Activated CD4-positive, alpha-beta T cell treated with anti-CD3 and anti-CD28 coated beads, Interleukin-2, amount 50 U/mL, for 24 hours (primary cell): Measurements from ENCODE around the gene PPP2R2D.

ENCODE experiments used
- DNase-seq, 2 donors: peaks; one replicate each; pipeline ENCODE4 v3.0.0-alpha.2; 2020; ENCODE audit warnings: low read depth in 1 of 2, low spot score in 1 of 2

PPP2R2D gene

GRCh38 chr10:131886237-131886636 is 14.6 kb upstream of the PPP2R2D start:
- no peak for DNase-seq

DNA sequence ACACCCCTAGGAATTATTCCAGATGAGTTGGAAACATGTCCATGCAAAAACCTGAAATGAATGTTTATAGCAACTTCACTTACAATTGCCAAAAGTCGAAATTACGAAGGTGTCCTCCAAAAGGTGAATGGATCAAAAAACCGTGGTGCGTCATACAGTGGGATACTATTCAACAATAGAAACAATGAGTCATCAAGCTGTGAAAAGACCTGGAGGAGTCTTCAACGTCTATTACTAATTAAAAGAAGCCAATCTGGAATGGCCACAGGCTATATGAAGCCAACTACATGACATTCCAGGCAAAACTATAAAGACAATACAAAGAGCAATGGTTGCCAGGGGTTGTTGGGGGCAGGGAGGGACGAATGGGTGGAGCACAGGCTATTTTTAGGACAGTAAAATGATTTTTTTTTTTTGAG is 12.6 kb upstream of the PPP2R2D start:
- DNase-seq = no peak

GRCh38 chr10:131889755-131890154 is 11.1 kb upstream of the PPP2R2D start:
- no peak for DNase-seq

DNA sequence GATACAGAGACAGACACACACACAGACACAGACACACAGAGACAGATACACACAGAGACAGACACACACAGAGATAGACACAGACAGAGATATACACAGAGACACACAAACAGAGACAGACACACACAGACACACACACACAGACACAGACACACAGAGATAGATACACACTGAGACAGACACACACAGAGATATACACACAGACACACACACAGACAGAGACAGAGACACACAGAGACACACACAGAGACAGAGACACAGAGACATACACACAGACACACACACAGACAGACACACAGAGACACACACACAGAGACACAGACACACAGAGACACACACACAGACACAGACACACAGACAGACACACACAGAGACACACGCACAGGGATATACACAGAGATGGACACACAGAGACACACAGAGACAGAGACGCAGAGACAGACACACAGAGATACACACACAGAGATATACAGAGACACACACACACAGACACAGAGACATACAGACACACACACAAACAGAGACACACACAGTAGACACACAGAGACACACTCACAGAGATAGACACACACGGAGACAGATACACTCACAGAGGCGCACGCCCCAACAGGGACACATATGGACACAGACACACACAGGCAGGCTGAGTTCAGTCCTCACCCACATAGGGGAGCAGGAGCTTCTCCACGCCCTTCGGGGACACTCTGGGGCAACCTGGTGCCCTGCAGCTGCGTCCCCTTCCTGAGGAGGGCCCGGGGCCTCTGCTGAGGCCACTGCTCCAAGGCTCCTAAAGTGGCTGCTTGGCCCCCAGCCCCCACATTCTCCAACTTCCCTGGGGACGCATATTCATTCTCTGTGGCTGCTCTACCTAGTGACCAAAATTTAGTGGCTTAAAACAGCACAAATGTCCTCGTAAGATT is 10.3 kb upstream of the PPP2R2D start:
- no peak for DNase-seq

- no peak for DNase-seq
Measured at GRCh38 chr10:131891196-131891928, 9.4 kb upstream of the PPP2R2D start.

GRCh38 chr10:131891929-131892805 is 8.6 kb upstream of the PPP2R2D start:
- DNase-seq = no peak

GRCh38 chr10:131892806-131893675 is 7.8 kb upstream of the PPP2R2D start:
- DNase-seq = no peak

- no peak for DNase-seq
Measured at GRCh38 chr10:131895116-131895515, 5.7 kb upstream of the PPP2R2D start.

DNA sequence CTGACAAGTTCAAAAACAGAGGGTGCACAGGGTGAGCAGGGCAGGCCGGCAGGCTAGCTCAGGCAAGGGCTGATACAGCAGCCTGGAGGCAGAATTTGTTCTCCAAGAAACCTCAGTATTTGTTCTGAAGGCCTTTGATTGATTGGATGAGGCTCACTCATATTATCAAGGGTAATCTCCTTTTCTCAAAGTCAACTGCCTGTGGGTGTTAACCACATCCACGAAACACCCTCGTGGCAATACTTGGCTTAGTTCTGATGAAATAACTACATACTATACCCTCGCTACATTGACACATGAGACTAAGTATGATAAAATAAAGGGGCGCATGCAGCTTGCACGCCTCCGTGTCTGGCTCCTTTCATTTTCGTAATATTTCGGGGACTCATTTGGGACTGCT is 4.4 kb upstream of the PPP2R2D start:
- no peak for DNase-seq

DNA sequence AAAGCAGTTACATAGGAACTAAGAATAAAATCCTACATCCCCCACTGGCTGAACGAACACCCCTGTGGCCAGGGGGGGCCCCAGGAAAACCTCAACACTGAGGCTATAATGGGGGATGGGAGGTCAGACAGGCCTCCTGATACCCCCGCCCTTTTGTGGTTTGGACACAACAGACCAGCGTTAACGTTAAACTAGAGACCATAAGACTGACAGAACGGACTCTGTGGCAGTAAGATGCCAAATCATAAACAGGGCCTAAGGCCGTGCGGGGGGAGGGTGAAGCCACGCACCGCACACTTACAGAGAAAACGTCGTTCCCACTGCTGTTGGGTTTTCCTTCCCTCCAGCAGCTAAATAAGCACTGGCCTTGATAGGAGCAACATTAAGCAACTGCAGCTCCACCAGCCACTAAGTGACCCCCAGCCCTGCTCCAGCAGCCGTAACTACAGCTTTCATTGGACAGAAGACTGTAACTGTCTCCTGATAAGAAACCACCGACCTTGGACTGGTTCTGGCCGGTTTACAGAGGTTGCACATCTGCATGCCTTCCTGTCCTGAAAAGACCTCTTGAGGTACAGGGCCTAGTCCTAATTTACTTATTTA is 3.4 kb upstream of the PPP2R2D start:
- no peak for DNase-seq

DNA sequence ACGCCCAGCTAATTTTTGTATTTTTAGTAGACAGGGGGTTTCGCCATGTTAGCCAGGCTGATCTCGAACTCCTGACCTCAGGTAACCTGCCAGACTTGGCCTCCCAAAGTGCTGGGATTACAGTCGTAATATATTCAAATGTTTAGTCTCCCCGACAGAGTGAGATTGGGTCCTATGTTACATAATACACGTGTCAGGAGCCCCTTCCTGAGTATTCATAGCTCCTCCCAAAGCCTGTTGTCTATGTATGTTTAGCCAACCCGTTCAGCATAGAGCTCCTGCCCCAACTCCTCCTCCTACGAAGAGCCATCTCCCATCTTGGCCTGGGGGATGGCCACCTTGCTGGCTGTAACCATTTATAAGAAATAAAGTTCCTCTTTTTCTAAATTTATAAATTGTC is 2.7 kb upstream of the PPP2R2D start:
- no peak for DNase-seq

DNA sequence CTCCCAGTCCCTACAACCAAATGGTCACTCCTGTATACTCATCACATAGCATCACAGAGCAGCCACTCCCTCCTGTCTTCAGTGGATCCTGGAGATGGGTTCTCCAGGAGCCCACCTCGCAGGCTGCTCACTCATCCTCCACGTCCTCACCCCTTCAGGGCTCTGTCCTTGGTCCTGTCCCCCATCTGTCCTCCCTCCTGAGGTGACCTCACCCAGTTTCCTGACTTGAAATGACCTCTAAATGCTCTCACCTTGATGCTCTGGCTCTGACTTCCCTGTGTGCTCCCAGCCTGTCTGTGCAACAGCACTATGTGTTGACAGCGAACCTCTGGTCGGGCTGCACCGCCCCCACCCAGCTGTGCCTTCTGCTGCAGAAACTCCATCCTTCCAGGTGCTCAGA is 2.1 kb upstream of the PPP2R2D start:
- DNase-seq = no peak

DNA sequence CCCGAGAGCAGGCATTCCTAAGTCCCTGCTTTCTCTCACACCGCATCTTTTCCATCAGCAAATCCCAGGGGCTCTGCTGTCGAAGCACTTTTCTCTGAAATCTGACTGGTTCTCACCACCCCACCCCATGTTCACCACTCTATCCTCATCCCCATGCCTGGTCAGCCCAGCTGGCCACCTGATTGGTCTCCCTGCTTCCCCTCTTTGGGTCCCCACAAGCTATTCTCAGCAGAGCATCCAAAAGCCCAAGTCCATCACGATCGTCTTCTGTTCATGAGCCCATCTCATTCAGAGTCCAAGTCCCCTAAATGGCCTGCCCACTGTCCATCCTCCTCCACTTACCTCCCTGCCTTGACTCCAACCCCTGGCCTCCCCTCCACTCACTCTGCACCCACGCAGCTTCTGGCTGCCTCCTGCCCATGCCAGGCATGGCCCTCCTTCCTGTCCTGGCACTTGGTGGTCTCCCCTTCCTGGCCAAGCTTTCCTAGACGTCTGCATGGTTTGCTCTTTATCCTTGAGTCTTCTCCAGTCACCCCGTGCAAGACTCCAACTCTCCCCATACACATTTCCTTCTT is 1.6 kb upstream of the PPP2R2D start:
- no peak for DNase-seq

GRCh38 chr10:131899695-131900349 is 986 bp upstream of the PPP2R2D start:
- DNase-seq = no peak

DNA sequence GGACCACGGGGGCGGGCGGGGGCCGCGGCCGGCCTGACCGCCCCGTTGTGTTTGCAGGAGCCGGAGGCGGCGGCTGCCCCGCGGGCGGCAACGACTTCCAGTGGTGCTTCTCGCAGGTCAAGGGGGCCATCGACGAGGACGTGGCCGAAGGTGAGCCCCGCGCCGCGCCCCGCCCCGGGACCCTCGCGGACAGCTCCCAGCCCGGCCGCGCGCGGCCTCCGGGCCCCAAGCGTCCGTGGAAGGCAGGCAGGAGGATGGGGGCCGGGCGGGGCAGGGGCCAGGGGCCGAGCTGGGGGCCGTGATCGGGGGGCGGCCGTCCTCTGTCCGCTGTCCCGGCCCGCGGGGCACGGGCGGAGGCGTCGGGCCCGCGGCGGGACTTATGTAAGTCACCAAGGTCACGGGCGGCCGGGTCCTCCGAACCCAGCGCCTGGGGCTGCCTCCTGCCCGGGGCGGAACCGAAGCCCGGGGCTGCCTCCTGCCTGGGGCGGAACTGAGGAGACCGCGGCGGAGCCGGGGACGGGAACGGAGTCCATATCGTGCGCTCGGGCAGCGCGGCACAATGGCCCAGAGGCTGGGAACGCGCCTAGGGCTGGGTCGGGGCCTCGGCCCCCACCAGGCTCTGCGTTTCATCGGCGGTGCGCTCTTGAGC is 497 bp downstream of the PPP2R2D start:
- no peak for DNase-seq

DNA sequence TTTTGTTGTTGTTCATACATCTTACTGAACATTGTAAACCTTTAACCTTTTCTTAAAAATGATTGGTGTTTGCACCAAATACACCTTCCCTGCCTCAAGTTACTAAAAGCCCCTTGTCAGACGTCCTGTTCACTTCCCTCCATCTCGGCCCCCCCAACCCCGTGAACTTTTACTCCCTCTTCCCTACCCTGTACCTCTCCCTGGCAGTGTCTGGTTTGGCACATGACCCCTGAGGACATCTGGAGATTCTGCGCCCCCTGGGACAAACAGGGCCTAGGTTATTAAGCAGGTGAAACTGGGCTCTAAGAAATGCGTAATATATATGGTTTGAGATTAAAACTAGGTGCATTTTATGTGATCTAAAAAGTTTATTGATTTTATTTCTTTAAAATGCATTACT is 1.4 kb downstream of the PPP2R2D start:
- DNase-seq = no peak

DNA sequence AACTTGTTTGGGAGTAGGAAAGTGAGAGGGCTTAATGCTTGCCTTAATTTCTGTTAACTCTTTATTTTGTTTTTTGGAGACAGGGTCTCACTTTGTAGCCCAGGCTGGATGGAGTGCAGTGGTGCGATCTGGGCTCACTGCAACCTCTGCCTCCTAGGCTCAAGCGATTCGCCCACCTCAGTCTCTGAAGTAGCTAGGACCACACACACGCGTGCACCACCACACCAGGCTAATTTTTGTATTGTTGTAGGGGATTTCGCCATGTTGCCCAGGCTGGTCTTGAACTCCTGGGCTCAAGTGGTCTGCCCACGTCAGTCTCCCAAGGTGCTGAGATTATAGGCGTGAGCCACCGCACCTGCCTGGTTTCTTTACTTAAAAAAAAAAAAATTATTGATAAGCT is 1.9 kb downstream of the PPP2R2D start:
- DNase-seq = no peak

- DNase-seq = no peak
Measured at GRCh38 chr10:131905267-131905571, 4.4 kb downstream of the PPP2R2D start.
